Lower leg skin (tissue), 3 donors: ENCODE results near the gene AKT2.
"Not testable (repeated sequence)": the region's sequence is repeated elsewhere in the genome, so short reads cannot be mapped to it uniquely, and the experiment has no call there.

Source experiments
- POLR2A ChIP-seq, 2 donors: fragments of 450-650 bp; IDR thresholded peaks; one replicate each; pipeline ENCODE4 v1.6.1; 2016 to 2017; ENCODE audit warnings: antibody characterized with exemption in 2 of 2, mild to moderate bottlenecking in 1 of 2, moderate library complexity in 1 of 2
- TF ChIP-seq, protein P1 (sequence below), 3 donors: fragments of 450-650 bp; IDR thresholded peaks; one replicate each; pipeline ENCODE4 v1.5.1; 2016; ENCODE audit warnings: antibody characterized with exemption in 3 of 3, mild to moderate bottlenecking in 3 of 3, moderate library complexity in 2 of 3

DNA sequence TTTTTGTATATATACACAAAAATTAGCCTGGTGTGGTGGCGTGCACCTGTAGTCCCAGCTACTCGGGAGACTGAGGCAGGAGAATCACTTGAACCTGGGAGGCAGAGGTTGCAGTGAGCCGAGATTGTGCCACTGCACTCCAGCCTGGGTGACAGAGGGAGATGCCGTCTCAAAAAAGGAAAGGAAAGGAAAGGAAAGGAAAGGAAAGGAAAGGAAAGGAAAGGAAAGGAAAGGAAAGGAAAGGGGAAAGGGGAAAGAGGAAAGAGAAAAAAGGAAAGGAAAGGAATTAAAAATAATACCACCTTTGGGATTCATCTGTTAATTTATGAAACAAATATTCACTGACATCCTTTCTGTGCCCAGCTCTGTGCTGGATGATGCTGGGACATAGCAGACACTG, 66.1 kb downstream of the AKT2 start:
- TF ChIP-seq POLR2A (IDR thresholded peaks at IDR 0.05): not testable (repeated sequence)
- TF ChIP-seq, protein P1, sequence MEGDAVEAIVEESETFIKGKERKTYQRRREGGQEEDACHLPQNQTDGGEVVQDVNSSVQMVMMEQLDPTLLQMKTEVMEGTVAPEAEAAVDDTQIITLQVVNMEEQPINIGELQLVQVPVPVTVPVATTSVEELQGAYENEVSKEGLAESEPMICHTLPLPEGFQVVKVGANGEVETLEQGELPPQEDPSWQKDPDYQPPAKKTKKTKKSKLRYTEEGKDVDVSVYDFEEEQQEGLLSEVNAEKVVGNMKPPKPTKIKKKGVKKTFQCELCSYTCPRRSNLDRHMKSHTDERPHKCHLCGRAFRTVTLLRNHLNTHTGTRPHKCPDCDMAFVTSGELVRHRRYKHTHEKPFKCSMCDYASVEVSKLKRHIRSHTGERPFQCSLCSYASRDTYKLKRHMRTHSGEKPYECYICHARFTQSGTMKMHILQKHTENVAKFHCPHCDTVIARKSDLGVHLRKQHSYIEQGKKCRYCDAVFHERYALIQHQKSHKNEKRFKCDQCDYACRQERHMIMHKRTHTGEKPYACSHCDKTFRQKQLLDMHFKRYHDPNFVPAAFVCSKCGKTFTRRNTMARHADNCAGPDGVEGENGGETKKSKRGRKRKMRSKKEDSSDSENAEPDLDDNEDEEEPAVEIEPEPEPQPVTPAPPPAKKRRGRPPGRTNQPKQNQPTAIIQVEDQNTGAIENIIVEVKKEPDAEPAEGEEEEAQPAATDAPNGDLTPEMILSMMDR (IDR thresholded peaks at IDR 0.05): not testable (repeated sequence)
